HG03521 (cell line): ENCODE results near the gene FOXC1.

Experiments used
- ATAC-seq: cut with Tn5 transposase; IDR thresholded peaks from one replicate; pipeline ENCODE4 v1.9.1; 2021; ENCODE audit warnings: mild to moderate bottlenecking, moderate library complexity; ENCODE audit not compliant: unreplicated experiment

Gene FOXC1

GRCh38 chr6:1584146-1584545 lies 25.6 kb upstream of the FOXC1 start:
- ATAC-seq = no peak

- no peak for ATAC-seq
Observed at GRCh38 chr6:1584996-1585668, 24.6 kb upstream of the FOXC1 start.

- ATAC-seq = no peak
Observed at GRCh38 chr6:1585669-1586049, 24.1 kb upstream of the FOXC1 start.

GRCh38 chr6:1586256-1586655 lies 23.5 kb upstream of the FOXC1 start:
- ATAC-seq = no peak

- no peak for ATAC-seq
Observed at GRCh38 chr6:1586861-1587450, 22.8 kb upstream of the FOXC1 start.

- no peak for ATAC-seq
Observed at GRCh38 chr6:1587546-1587945, 22.2 kb upstream of the FOXC1 start.

GRCh38 chr6:1587977-1588376 lies 21.7 kb upstream of the FOXC1 start:
- ATAC-seq = no peak

- no peak for ATAC-seq
Observed at GRCh38 chr6:1589208-1589607, 20.5 kb upstream of the FOXC1 start.

- no peak for ATAC-seq
Observed at GRCh38 chr6:1590580-1590979, 19.1 kb upstream of the FOXC1 start.

GRCh38 chr6:1591243-1591642 lies 18.5 kb upstream of the FOXC1 start:
- no peak for ATAC-seq

GRCh38 chr6:1591926-1592325 lies 17.8 kb upstream of the FOXC1 start:
- ATAC-seq = no peak

GRCh38 chr6:1592852-1593251 lies 16.9 kb upstream of the FOXC1 start:
- ATAC-seq = no peak

GRCh38 chr6:1593286-1593957 lies 16.3 kb upstream of the FOXC1 start:
- no peak for ATAC-seq

GRCh38 chr6:1593958-1594314 lies 15.8 kb upstream of the FOXC1 start:
- ATAC-seq = no peak

GRCh38 chr6:1594445-1595200 lies 15.1 kb upstream of the FOXC1 start:
- ATAC-seq = no peak

- ATAC-seq = no peak
Observed at GRCh38 chr6:1595271-1596087, 14.2 kb upstream of the FOXC1 start.

GRCh38 chr6:1596088-1596852 lies 13.4 kb upstream of the FOXC1 start:
- no peak for ATAC-seq

GRCh38 chr6:1597121-1597744 lies 12.5 kb upstream of the FOXC1 start:
- no peak for ATAC-seq

GRCh38 chr6:1597924-1598323 lies 11.8 kb upstream of the FOXC1 start:
- no peak for ATAC-seq

GRCh38 chr6:1598433-1598832 lies 11.3 kb upstream of the FOXC1 start:
- ATAC-seq = no peak
